Measurements from ENCODE around the gene IPO13. TPM values are rescaled to one million over a fixed set of nuclear protein-coding genes. Genes with fewer than 3 reads are reported as not detected.

The IPO13 gene
- total RNA-seq, 1 donor from 2014 or later = 24.8 TPM

- ChIA-PET POLR2A (interaction anchor here (1.5 to 3.3 kb wide), 6 partner anchors 15 to 324 kb away, joined by 4 to 23 read pairs (median 8); partner anchors contain the start of genes CCDC24, IPO13, KDM4A and SLC6A9), CTCF (no interaction called here)
- no peak for TF ChIP-seq CTCF (IDR thresholded peaks at IDR 0.05)
- no peaks in the 10 kb centered on the region for H3K9me3 Mint-ChIP-seq
- peaks cover 70% of the 10 kb centered on the region for H3K4me1 Mint-ChIP-seq
- H3K27ac Mint-ChIP-seq = peak overlapping the region; percentile 91
- no peaks in the 10 kb centered on the region for H3K27me3 Mint-ChIP-seq
- peak overlapping the region; percentile 92 for H3K4me3 Mint-ChIP-seq
- peaks cover 53% of the 10 kb centered on the region for H3K36me3 Mint-ChIP-seq (ENCODE audit: low read depth)
- intact Hi-C loops (cut with micrococcal nuclease) = loop anchor here (1.0 to 10.0 kb wide), 7 partner anchors 17 to 1639 kb away; partner anchors contain the start of genes CCDC24, CDC20, DMAP1 and FOXJ3
- DNase-seq (no peak), ATAC-seq (ENCODE audit: low read depth) (no peak)
Measured at GRCh38 chr1:43973981-43974442, 27.3 kb downstream of the IPO13 start.

GRCh38 chr1:43974443-43975248 is 27.9 kb downstream of the IPO13 start, which contains the start of gene ATP6V0B:
TSS of gene ATP6V0B (plus strand) at chr1:43974960. CDS start at chr1:43975041, 81 bp downstream.
- intact Hi-C loops (cut with micrococcal nuclease) = loop anchor here (1.0 to 10.0 kb wide), 7 partner anchors 17 to 1640 kb away; partner anchors contain the start of genes CCDC24, CDC20, DMAP1 and FOXJ3
- Mint-ChIP-seq H3K27me3 (no peaks in the 10 kb centered on the region), H3K4me1 (peaks cover 65% of the 10 kb centered on the region), H3K9me3 (no peaks in the 10 kb centered on the region), H3K27ac (peak within 1 kb of the TSS; percentile 91), H3K36me3 (ENCODE audit: low read depth) (peaks cover 53% of the 10 kb centered on the region), H3K4me3 (peak within 1 kb of the TSS; percentile 92)
- POLR2A ChIA-PET = interaction anchor here (0.5 to 3.3 kb wide), 14 partner anchors 8 to 325 kb away, joined by 3 to 23 read pairs (median 4); partner anchors contain the start of genes CCDC24, DMAP1, IPO13 and KDM4A
- no peak for TF ChIP-seq CTCF (IDR thresholded peaks at IDR 0.05)
- DNase-seq (peak; percentile 91), ATAC-seq (ENCODE audit: low read depth) (peak; percentile 70)
- CTCF ChIA-PET = interaction anchor here (0.7 kb wide), 1 partner anchor 62 kb away, joined by 3 read pairs; no protein-coding TSS in a partner anchor

- intact Hi-C loops (cut with micrococcal nuclease) = loop anchor here (10.0 kb wide), 4 partner anchors 239 to 1641 kb away; partner anchors contain the start of genes CDC20, DMAP1, FOXJ3 and PPCS
- H3K9me3 Mint-ChIP-seq = no peaks in the 10 kb centered on the region
- ATAC-seq (ENCODE audit: low read depth) (peak; percentile 19), DNase-seq (peak; percentile 49)
- H3K4me3 Mint-ChIP-seq = peak overlapping the region; percentile 92
- CTCF ChIA-PET = interaction anchor here (0.7 kb wide), 1 partner anchor 62 kb away, joined by 3 read pairs; no protein-coding TSS in a partner anchor
- peaks cover 62% of the 10 kb centered on the region for H3K4me1 Mint-ChIP-seq
- H3K27ac Mint-ChIP-seq = peak overlapping the region; percentile 91
- POLR2A ChIA-PET = interaction anchor here (0.5 to 3.3 kb wide), 15 partner anchors 9 to 325 kb away, joined by 3 to 23 read pairs (median 5); partner anchors contain the start of genes CCDC24, DMAP1, IPO13 and KDM4A
- no peaks in the 10 kb centered on the region for H3K27me3 Mint-ChIP-seq
- H3K36me3 Mint-ChIP-seq (ENCODE audit: low read depth) = peaks cover 47% of the 10 kb centered on the region
- TF ChIP-seq CTCF (IDR thresholded peaks at IDR 0.05) = no peak
Measured at GRCh38 chr1:43975249-43975961, 28.7 kb downstream of the IPO13 start.

GRCh38 chr1:43976045-43976444 is 29.3 kb downstream of the IPO13 start:
- no peak for TF ChIP-seq CTCF (IDR thresholded peaks at IDR 0.05)
- ATAC-seq (ENCODE audit: low read depth) (no peak), DNase-seq (no peak)
- Mint-ChIP-seq H3K36me3 (ENCODE audit: low read depth) (peaks cover 45% of the 10 kb centered on the region), H3K4me1 (peaks cover 60% of the 10 kb centered on the region), H3K27ac (peak overlapping the region; percentile 91), H3K9me3 (no peaks in the 10 kb centered on the region), H3K27me3 (no peaks in the 10 kb centered on the region), H3K4me3 (peak overlapping the region; percentile 92)
- POLR2A ChIA-PET = interaction anchor here (1.7 to 3.3 kb wide), 5 partner anchors 13 to 237 kb away, joined by 5 to 23 read pairs (median 12); partner anchors contain the start of genes CCDC24, DMAP1, IPO13 and SLC6A9
- CTCF ChIA-PET = no interaction called here
- intact Hi-C loops (cut with micrococcal nuclease) = loop anchor here (10.0 kb wide), 4 partner anchors 239 to 1641 kb away; partner anchors contain the start of genes CDC20, DMAP1, FOXJ3 and PPCS
